GM18502 (cell line): Measurements from ENCODE around the gene LY86.

Experiments used
- ATAC-seq: cut with Tn5 transposase; IDR thresholded peaks from one replicate; pipeline ENCODE4 v1.9.1; 2021; ENCODE audit warnings: mild to moderate bottlenecking; ENCODE audit not compliant: unreplicated experiment, poor library complexity

LY86 gene

GRCh38 chr6:6588064-6588923, at the start of gene LY86:
Gene LY86, plus strand, starts transcription at chr6:6588720. Its CDS starts 15 bp downstream, at chr6:6588735.
- peak; percentile 52 for ATAC-seq

GRCh38 chr6:6539036-6539435, 49.5 kb upstream of the LY86 start:
- no peak for ATAC-seq

GRCh38 chr6:6542357-6542756, 46.2 kb upstream of the LY86 start:
- ATAC-seq: no peak

GRCh38 chr6:6543181-6543879, 45.2 kb upstream of the LY86 start:
- no peak for ATAC-seq

GRCh38 chr6:6545616-6546317, 42.8 kb upstream of the LY86 start:
- peak; percentile 18 for ATAC-seq

- peak; percentile 56 for ATAC-seq
Measured at GRCh38 chr6:6546318-6547109, 42.0 kb upstream of the LY86 start.

GRCh38 chr6:6547110-6547879, 41.2 kb upstream of the LY86 start:
- peak; percentile 84 for ATAC-seq

- ATAC-seq: no peak
Measured at GRCh38 chr6:6556161-6556737, 32.3 kb upstream of the LY86 start.

- peak; percentile 60 for ATAC-seq
Measured at GRCh38 chr6:6556738-6557503, 31.6 kb upstream of the LY86 start.

- no peak for ATAC-seq
Measured at GRCh38 chr6:6557504-6557839, 31.0 kb upstream of the LY86 start.

GRCh38 chr6:6557886-6558285, 30.6 kb upstream of the LY86 start:
- ATAC-seq: no peak

- ATAC-seq: no peak
Measured at GRCh38 chr6:6559994-6560570, 28.4 kb upstream of the LY86 start.

GRCh38 chr6:6560909-6561308, 27.6 kb upstream of the LY86 start:
- ATAC-seq: no peak

GRCh38 chr6:6564154-6564553, 24.4 kb upstream of the LY86 start:
- ATAC-seq: no peak

- no peak for ATAC-seq
Measured at GRCh38 chr6:6565069-6565468, 23.5 kb upstream of the LY86 start.

- ATAC-seq: no peak
Measured at GRCh38 chr6:6565488-6565887, 23.0 kb upstream of the LY86 start.

- ATAC-seq: no peak
Measured at GRCh38 chr6:6566766-6567165, 21.8 kb upstream of the LY86 start.

GRCh38 chr6:6569096-6569810, 19.3 kb upstream of the LY86 start:
- ATAC-seq: no peak
